NB4 (cell line): ENCODE results near the gene TMEM123.

Source experiments
- POLR2A ChIP-seq: IDR thresholded peaks from 2 replicates; pipeline ENCODE4 v1.6.1; 2011; ENCODE audit warnings: mild to moderate bottlenecking; ENCODE audit not compliant: insufficient read length; ENCODE audit errors: extremely low read depth
- TF ChIP-seq, protein P1 (sequence below): IDR thresholded peaks from one replicate; pipeline ENCODE4 v1.5.1; 2012; ENCODE audit warnings: low read depth, low read length
- TF ChIP-seq, protein P2 (sequence below): IDR thresholded peaks from 2 replicates; pipeline ENCODE4 v1.6.1; 2011; ENCODE audit warnings: low read depth, low read length

DNA sequence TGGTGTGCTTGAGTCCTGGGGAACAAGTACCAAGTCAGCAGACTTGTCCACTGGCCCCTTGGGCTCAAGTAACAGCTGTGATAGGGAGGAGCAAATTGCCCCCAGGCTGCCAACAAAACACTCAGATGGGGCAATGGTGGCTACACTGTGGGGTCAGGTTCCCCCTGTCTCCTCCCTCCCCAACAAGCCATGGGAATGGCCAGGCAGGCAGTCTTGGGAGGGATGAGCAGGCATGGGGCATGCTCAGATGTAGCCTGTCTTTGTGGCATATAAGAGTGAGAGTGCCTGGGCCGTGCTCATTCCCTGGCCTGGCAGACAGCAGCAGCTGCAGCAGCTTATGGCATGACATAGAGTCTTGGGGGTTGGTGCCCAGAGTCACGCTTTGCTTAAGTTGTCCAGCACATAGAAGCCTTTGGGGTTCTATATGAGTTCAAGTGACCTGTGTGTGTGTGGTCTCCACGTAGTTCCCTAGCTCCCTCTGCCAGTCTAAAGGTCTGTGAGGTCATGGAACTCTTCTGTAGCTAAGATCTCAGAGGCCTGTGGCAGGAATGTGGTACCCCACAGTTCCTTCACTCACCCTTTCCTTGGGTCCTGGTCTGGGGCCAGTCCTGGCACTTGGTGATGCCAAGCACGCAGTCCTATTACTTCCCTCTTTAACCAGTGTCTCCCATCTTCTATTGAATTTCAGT, 60.9 kb downstream of the TMEM123 start:
- TF ChIP-seq, protein P1, sequence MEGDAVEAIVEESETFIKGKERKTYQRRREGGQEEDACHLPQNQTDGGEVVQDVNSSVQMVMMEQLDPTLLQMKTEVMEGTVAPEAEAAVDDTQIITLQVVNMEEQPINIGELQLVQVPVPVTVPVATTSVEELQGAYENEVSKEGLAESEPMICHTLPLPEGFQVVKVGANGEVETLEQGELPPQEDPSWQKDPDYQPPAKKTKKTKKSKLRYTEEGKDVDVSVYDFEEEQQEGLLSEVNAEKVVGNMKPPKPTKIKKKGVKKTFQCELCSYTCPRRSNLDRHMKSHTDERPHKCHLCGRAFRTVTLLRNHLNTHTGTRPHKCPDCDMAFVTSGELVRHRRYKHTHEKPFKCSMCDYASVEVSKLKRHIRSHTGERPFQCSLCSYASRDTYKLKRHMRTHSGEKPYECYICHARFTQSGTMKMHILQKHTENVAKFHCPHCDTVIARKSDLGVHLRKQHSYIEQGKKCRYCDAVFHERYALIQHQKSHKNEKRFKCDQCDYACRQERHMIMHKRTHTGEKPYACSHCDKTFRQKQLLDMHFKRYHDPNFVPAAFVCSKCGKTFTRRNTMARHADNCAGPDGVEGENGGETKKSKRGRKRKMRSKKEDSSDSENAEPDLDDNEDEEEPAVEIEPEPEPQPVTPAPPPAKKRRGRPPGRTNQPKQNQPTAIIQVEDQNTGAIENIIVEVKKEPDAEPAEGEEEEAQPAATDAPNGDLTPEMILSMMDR, result peak; percentile 0
- TF ChIP-seq POLR2A, result no peak
- TF ChIP-seq, protein P2, sequence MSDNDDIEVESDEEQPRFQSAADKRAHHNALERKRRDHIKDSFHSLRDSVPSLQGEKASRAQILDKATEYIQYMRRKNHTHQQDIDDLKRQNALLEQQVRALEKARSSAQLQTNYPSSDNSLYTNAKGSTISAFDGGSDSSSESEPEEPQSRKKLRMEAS, result no peak
